HG03378 (cell line): Measurements from ENCODE around the gene CCDC47.
"Not testable (repeated sequence)": the region's sequence is repeated elsewhere in the genome, so short reads cannot be mapped to it uniquely, and the experiment has no call there.

Source experiments
- ATAC-seq: cut with Tn5 transposase; IDR thresholded peaks from one replicate; pipeline ENCODE4 v1.9.1; 2021; ENCODE audit warnings: mild to moderate bottlenecking, moderate library complexity; ENCODE audit not compliant: unreplicated experiment

Gene CCDC47

GRCh38 chr17:63773272-63774140 lies at the start of gene CCDC47:
Gene CCDC47, minus strand, starts transcription at chr17:63773597. Its CDS starts 7,422 bp downstream, at chr17:63766175.
- peak; percentile 89 for ATAC-seq

- ATAC-seq, result no peak
Measured at GRCh38 chr17:63822537-63822936, 49.1 kb upstream of the CCDC47 start.

- ATAC-seq, result no peak
Measured at GRCh38 chr17:63821804-63822203, 48.4 kb upstream of the CCDC47 start.

GRCh38 chr17:63820963-63821561 lies 47.7 kb upstream of the CCDC47 start:
- no peak for ATAC-seq

- ATAC-seq, result no peak
Measured at GRCh38 chr17:63819585-63820537, 46.5 kb upstream of the CCDC47 start.

- no peak for ATAC-seq
Measured at GRCh38 chr17:63819131-63819530, 45.7 kb upstream of the CCDC47 start.

- ATAC-seq, result no peak
Measured at GRCh38 chr17:63817736-63818385, 44.5 kb upstream of the CCDC47 start.

GRCh38 chr17:63816669-63817068 lies 43.3 kb upstream of the CCDC47 start:
- ATAC-seq, result no peak

GRCh38 chr17:63816123-63816522 lies 42.7 kb upstream of the CCDC47 start:
- no peak for ATAC-seq

- no peak for ATAC-seq
Measured at GRCh38 chr17:63809970-63810369, 36.6 kb upstream of the CCDC47 start.

- ATAC-seq, result no peak
Measured at GRCh38 chr17:63805591-63805990, 32.2 kb upstream of the CCDC47 start.

GRCh38 chr17:63804328-63804727 lies 30.9 kb upstream of the CCDC47 start:
- no peak for ATAC-seq

- no peak for ATAC-seq
Measured at GRCh38 chr17:63800783-63801182, 27.4 kb upstream of the CCDC47 start.

- ATAC-seq, result no peak
Measured at GRCh38 chr17:63798572-63799106, 25.2 kb upstream of the CCDC47 start.

- not testable (repeated sequence) for ATAC-seq
Measured at GRCh38 chr17:63796375-63796774, 23.0 kb upstream of the CCDC47 start.

GRCh38 chr17:63792055-63792729 lies 18.8 kb upstream of the CCDC47 start:
- no peak for ATAC-seq

GRCh38 chr17:63790057-63790456 lies 16.7 kb upstream of the CCDC47 start:
- no peak for ATAC-seq

- ATAC-seq, result no peak
Measured at GRCh38 chr17:63786971-63787711, 13.7 kb upstream of the CCDC47 start.

- ATAC-seq, result no peak
Measured at GRCh38 chr17:63786117-63786516, 12.7 kb upstream of the CCDC47 start.
